ENCODE results near the gene LAD1. TPM values are rescaled to one million over a fixed set of nuclear protein-coding genes. Genes with fewer than 3 reads are reported as not detected.

LAD1 gene
- total and polyA plus RNA-seq, 2 of the 13 experiments (the other 11 are each of a cell fraction or from before 2014, with no cell fraction given), result 10.8 to 65.6 TPM

- 0 out of 2 replicates have a peak, but pooled peaks have one; percentile 7 for TF ChIP-seq ZNF235 (CRISPR knock-in tag; IDR thresholded peaks at IDR 0.05; ENCODE audit: borderline replicate concordance)
- no peak for TF ChIP-seq SUZ12 (IDR thresholded peaks at IDR 0.05; ENCODE audit: low read depth, low read length)
- no peak for TF ChIP-seq SP1 (IDR thresholded peaks at IDR 0.05)
- no peak for TF ChIP-seq SP1 (CRISPR knock-in tag; IDR thresholded peaks at IDR 0.05)
- no peak for TF ChIP-seq BCLAF1 (IDR thresholded peaks at IDR 0.05)
- TF ChIP-seq GTF2F1 (IDR thresholded peaks at IDR 0.05; ENCODE audit: low read length), result no peak
- TF ChIP-seq KLF12 (CRISPR knock-in tag; IDR thresholded peaks at IDR 0.05; ENCODE audit: borderline replicate concordance), result peak; percentile 4; the same call in 1 of the 2 replicates
- no peak for TF ChIP-seq ZNF503 (CRISPR knock-in tag; IDR thresholded peaks at IDR 0.05)
These were observed at the start of gene LAD1 (continued) for GRCh38 chr1:201399018-201399351.

Data from HepG2 (cell line).